Measurements from ENCODE around the gene CCNI2. TPM values are rescaled to one million over a fixed set of nuclear protein-coding genes. Genes with fewer than 3 reads are reported as not detected.

CCNI2 gene
- total and polyA plus RNA-seq, 9 of the 15 experiments (the other 6 are each of a cell fraction or from before 2014, with no cell fraction given): 0.05 to 1.7 (median 0.81) TPM; not detected in 5

GRCh38 chr5:132788508-132788907 is 41.3 kb downstream of the CCNI2 start (continued):
- TF ChIP-seq, protein P1, sequence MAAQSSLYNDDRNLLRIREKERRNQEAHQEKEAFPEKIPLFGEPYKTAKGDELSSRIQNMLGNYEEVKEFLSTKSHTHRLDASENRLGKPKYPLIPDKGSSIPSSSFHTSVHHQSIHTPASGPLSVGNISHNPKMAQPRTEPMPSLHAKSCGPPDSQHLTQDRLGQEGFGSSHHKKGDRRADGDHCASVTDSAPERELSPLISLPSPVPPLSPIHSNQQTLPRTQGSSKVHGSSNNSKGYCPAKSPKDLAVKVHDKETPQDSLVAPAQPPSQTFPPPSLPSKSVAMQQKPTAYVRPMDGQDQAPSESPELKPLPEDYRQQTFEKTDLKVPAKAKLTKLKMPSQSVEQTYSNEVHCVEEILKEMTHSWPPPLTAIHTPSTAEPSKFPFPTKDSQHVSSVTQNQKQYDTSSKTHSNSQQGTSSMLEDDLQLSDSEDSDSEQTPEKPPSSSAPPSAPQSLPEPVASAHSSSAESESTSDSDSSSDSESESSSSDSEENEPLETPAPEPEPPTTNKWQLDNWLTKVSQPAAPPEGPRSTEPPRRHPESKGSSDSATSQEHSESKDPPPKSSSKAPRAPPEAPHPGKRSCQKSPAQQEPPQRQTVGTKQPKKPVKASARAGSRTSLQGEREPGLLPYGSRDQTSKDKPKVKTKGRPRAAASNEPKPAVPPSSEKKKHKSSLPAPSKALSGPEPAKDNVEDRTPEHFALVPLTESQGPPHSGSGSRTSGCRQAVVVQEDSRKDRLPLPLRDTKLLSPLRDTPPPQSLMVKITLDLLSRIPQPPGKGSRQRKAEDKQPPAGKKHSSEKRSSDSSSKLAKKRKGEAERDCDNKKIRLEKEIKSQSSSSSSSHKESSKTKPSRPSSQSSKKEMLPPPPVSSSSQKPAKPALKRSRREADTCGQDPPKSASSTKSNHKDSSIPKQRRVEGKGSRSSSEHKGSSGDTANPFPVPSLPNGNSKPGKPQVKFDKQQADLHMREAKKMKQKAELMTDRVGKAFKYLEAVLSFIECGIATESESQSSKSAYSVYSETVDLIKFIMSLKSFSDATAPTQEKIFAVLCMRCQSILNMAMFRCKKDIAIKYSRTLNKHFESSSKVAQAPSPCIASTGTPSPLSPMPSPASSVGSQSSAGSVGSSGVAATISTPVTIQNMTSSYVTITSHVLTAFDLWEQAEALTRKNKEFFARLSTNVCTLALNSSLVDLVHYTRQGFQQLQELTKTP (IDR thresholded peaks at IDR 0.05; ENCODE audit: low read depth in 1 of 2, partially characterized antibody in 2 of 2): no peak
- TF ChIP-seq JUND (IDR thresholded peaks at IDR 0.05; ENCODE audit: borderline replicate concordance, low read depth, low read length): peak; percentile 50; the same call in 1 of the 2 replicates
- TF ChIP-seq JUND (tag; IDR thresholded peaks at IDR 0.05; ENCODE audit: borderline replicate concordance, low read depth, low read length): peak; percentile 50; the same call in 1 of the 3 replicates
- TF ChIP-seq CAMTA2 (CRISPR knock-in tag; conservative IDR thresholded peaks at IDR 0.05): no peak
- TF ChIP-seq NKRF (IDR thresholded peaks at IDR 0.05; ENCODE audit: borderline replicate concordance): no peak
- TF ChIP-seq ZNF134 (CRISPR knock-in tag; conservative IDR thresholded peaks at IDR 0.05): no peak
- TF ChIP-seq LCOR (CRISPR knock-in tag; IDR thresholded peaks at IDR 0.05): no peak
- TF ChIP-seq ATF7 (IDR thresholded peaks at IDR 0.05): no peak
- no peak for TF ChIP-seq HSF4 (CRISPR knock-in tag; IDR thresholded peaks at IDR 0.05; ENCODE audit: borderline replicate concordance)
- no peak for TF ChIP-seq YY1 (IDR thresholded peaks at IDR 0.05; ENCODE audit: borderline replicate concordance in 1 of 3, control insufficient read depth in 1 of 3, extremely low read depth in 1 of 3, insufficient read depth in 3 of 3, insufficient read length in 1 of 3, insufficient replicate concordance in 2 of 3, low read depth in 1 of 3, low read length in 2 of 3)
- TF ChIP-seq FOSL1 (tag; conservative IDR thresholded peaks at IDR 0.05): no peak
- TF ChIP-seq PTRF (tag; IDR thresholded peaks at IDR 0.05): no peak
- TF ChIP-seq KHSRP (IDR thresholded peaks at IDR 0.05): no peak

Data from K562 (cell line).